Parathyroid adenoma (tissue), 2 donors: ENCODE data around the gene SPAG17.

Source experiments
- H2AFZ ChIP-seq: fragments of 300-600 bp; sonication (generic); one replicate; pipeline ENCODE4 v1.7.0; 2017; ENCODE audit warnings: antibody characterized with exemption, mild to moderate bottlenecking
- H3K27ac ChIP-seq: fragments of 300-600 bp; sonication (generic); one replicate; pipeline ENCODE4 v1.7.0; 2017
- H3K27me3 ChIP-seq: fragments of 300-600 bp; sonication (generic); one replicate; pipeline ENCODE4 v1.7.0; 2017; ENCODE audit warnings: low read length; ENCODE audit not compliant: control insufficient read depth, insufficient read depth
- H3K36me3 ChIP-seq: fragments of 300-600 bp; sonication (generic); one replicate; pipeline ENCODE4 v1.7.0; 2017; ENCODE audit warnings: low read length; ENCODE audit not compliant: control insufficient read depth, insufficient read depth
- H3K4me1 ChIP-seq: fragments of 300-600 bp; sonication (generic); one replicate; pipeline ENCODE4 v1.7.0; 2017; ENCODE audit warnings: control low read depth
- H3K4me2 ChIP-seq: fragments of 300-600 bp; sonication (generic); one replicate; pipeline ENCODE4 v1.7.0; 2017; ENCODE audit warnings: low read length
- H3K4me3 ChIP-seq: fragments of 300-600 bp; sonication (generic); one replicate; pipeline ENCODE4 v1.7.0; 2017; ENCODE audit warnings: low read depth, low read length
- H3K79me2 ChIP-seq: fragments of 300-600 bp; sonication (generic); one replicate; pipeline ENCODE4 v1.7.0; 2017; ENCODE audit warnings: control low read depth
- H3K9ac ChIP-seq: fragments of 300-600 bp; sonication (generic); one replicate; pipeline ENCODE4 v1.7.0; 2017; ENCODE audit warnings: mild to moderate bottlenecking
- H3K9me3 ChIP-seq: fragments of 300-600 bp; sonication (generic); one replicate; pipeline ENCODE4 v1.7.0; 2017; ENCODE audit warnings: low read length; ENCODE audit not compliant: control insufficient read depth
- TF ChIP-seq, protein P1 (sequence below): fragments of 300-600 bp; sonication (generic); IDR thresholded peaks from one replicate; pipeline ENCODE4 v1.7.0; 2017; ENCODE audit warnings: antibody characterized with exemption, mild to moderate bottlenecking
- donor health status: primary hyperparathyroidism.

The SPAG17 gene

DNA sequence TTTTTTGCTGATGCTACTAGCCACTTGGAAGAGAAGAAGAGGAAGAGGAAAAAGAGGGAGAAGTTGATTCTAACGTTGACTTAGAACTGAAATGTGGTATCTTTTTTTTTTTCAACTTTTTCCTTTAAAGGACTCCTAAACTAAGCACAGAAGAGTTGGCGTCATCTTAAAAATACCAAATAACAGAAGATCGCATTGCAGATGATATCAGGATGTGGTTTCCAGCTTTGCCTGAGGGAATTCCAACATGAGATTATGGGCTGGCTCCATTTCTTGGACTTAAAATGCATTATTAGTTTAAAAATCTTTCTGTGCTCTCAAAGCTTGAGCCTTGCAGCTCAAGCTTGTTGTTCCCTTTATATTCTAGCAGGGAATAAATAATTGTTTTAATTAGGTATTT is 225.7 kb downstream of the SPAG17 start:
- Histone ChIP-seq H3K4me2 (no peak overlapping the region), H3K9me3 (no peaks in the 10 kb centered on the region), H3K36me3 (no peaks in the 10 kb centered on the region), H3K27me3 (no peaks in the 10 kb centered on the region), H3K4me1 (no peaks in the 10 kb centered on the region), H3K79me2 (no peaks in the 10 kb centered on the region), H3K4me3 (no peak overlapping the region), H2AFZ (no peak overlapping the region), H3K27ac (no peak overlapping the region), H3K9ac (no peak overlapping the region)
- TF ChIP-seq, protein P1, sequence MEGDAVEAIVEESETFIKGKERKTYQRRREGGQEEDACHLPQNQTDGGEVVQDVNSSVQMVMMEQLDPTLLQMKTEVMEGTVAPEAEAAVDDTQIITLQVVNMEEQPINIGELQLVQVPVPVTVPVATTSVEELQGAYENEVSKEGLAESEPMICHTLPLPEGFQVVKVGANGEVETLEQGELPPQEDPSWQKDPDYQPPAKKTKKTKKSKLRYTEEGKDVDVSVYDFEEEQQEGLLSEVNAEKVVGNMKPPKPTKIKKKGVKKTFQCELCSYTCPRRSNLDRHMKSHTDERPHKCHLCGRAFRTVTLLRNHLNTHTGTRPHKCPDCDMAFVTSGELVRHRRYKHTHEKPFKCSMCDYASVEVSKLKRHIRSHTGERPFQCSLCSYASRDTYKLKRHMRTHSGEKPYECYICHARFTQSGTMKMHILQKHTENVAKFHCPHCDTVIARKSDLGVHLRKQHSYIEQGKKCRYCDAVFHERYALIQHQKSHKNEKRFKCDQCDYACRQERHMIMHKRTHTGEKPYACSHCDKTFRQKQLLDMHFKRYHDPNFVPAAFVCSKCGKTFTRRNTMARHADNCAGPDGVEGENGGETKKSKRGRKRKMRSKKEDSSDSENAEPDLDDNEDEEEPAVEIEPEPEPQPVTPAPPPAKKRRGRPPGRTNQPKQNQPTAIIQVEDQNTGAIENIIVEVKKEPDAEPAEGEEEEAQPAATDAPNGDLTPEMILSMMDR = no peak

DNA sequence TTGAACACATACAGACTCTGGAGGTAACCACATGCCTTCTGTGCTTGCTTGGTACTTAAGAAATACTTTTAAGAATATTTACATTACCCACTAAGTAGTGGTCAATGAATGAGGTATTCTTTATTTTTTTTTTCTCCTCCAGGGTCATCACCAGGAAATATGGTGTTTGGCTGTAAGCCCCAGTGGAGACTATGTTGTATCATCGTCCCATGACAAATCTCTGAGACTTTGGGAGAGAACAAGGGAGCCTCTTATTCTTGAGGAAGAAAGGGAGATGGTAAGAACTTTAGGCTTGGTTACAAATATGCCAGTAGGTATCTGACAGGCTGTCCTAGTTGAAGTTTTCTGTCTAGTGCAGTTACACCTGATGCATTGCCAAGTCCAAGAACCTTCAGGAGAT is 232.6 kb downstream of the SPAG17 start:
- TF ChIP-seq, protein P1 = no peak
- Histone ChIP-seq H3K9ac (no peak overlapping the region), H3K27me3 (no peaks in the 10 kb centered on the region), H3K4me3 (no peak overlapping the region), H3K36me3 (no peaks in the 10 kb centered on the region), H2AFZ (no peak overlapping the region), H3K27ac (no peak overlapping the region), H3K79me2 (no peaks in the 10 kb centered on the region), H3K4me2 (no peak overlapping the region), H3K9me3 (no peaks in the 10 kb centered on the region), H3K4me1 (peaks cover 3% of the 10 kb centered on the region)

DNA sequence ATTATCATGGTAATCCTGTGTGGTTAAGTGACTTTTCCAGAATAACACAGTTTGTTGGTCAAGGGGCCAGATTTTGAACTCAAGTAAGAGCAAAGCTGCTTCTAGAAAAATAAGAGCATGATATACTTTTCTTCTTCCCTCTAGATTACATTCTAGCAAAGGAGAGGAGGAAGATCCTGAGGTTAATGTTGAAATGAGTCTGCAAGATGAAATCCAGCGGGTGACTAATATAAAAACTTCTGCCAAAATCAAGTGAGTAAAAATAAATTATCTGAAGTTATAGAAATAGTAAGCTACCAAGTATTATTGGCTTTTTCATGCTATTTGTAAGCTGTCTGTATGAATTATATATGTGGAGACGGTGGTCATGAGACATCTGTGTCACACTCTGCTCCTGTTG is 242.7 kb downstream of the SPAG17 start:
- Histone ChIP-seq H3K4me3 (no peak overlapping the region), H3K4me1 (no peaks in the 10 kb centered on the region), H3K4me2 (no peak overlapping the region), H3K9ac (no peak overlapping the region), H3K36me3 (no peaks in the 10 kb centered on the region), H3K79me2 (no peaks in the 10 kb centered on the region), H3K9me3 (no peaks in the 10 kb centered on the region), H3K27ac (no peak overlapping the region), H3K27me3 (no peaks in the 10 kb centered on the region), H2AFZ (no peak overlapping the region)
- TF ChIP-seq, protein P1 = no peak

DNA sequence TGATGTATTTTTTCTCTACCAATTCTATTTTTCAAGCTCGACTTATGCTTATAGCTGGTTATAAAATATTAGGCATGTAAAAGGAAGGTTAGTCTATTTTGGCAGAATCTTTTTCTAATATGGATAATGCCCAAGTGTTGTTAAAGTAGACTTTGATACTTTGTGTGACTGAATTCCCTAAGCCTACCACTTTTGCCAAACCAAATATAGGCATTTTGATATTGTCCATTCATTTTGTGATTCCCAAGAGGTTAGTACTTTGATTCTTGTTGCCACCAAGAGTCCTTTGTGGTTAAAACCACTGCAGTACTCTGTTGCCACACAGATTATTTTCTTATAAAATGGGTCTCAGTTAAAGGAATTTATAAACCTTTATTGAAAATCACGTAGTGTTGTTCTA is 251.3 kb downstream of the SPAG17 start:
- Histone ChIP-seq H3K36me3 (no peaks in the 10 kb centered on the region), H2AFZ (no peak overlapping the region), H3K9me3 (no peaks in the 10 kb centered on the region), H3K4me3 (no peak overlapping the region), H3K9ac (no peak overlapping the region), H3K27ac (no peak overlapping the region), H3K4me2 (no peak overlapping the region), H3K27me3 (no peaks in the 10 kb centered on the region), H3K79me2 (peaks cover 4% of the 10 kb centered on the region), H3K4me1 (no peaks in the 10 kb centered on the region)
- TF ChIP-seq, protein P1 = no peak

DNA sequence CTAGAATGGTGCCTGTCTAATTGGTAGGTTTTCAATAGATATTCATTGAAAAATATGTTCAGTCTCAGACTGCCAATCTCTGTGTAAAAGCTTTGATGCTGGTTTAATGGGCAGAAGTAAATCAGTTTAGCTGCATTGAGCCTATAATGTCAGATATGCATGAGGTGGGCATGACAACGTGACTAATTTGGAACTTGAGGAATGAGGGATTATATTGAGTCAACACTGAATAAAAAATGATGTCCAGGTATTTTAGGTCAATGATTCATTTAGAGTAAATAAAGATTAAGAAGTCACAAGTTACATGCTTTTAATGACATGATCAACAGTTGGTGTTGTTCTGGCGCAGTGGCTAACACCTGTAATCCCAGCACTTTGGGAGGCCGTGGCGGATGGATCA is 252.5 kb downstream of the SPAG17 start:
- Histone ChIP-seq H3K4me3 (no peak overlapping the region), H3K9me3 (no peaks in the 10 kb centered on the region), H3K4me1 (peaks cover 5% of the 10 kb centered on the region), H3K27me3 (no peaks in the 10 kb centered on the region), H2AFZ (no peak overlapping the region), H3K79me2 (peaks cover 9% of the 10 kb centered on the region), H3K36me3 (no peaks in the 10 kb centered on the region), H3K4me2 (no peak overlapping the region), H3K9ac (no peak overlapping the region), H3K27ac (no peak overlapping the region)
- TF ChIP-seq, protein P1 = no peak
